Measurements from ENCODE around the gene UBE2N.

The UBE2N gene

GRCh38 chr12:93425736-93426411 lies 15.9 kb downstream of the UBE2N start:
- Mint-ChIP-seq H3K36me3 (ENCODE audit: low read depth) (no peaks in the 10 kb centered on the region), H3K4me1 (peaks cover 63% of the 10 kb centered on the region), H3K4me3 (peak overlapping the region in 1 of 3 experiments; percentile 31), H3K9me3 (no peaks in the 10 kb centered on the region), H3K27me3 (ENCODE audit: low read depth) (no peaks in the 10 kb centered on the region), H3K27ac (peak overlapping the region; percentile 64 to 91 (median 77))
- TF ChIP-seq CTCF (IDR thresholded peaks at IDR 0.05; ENCODE audit: unreplicated experiment in 3 of 3) = no peak

DNA sequence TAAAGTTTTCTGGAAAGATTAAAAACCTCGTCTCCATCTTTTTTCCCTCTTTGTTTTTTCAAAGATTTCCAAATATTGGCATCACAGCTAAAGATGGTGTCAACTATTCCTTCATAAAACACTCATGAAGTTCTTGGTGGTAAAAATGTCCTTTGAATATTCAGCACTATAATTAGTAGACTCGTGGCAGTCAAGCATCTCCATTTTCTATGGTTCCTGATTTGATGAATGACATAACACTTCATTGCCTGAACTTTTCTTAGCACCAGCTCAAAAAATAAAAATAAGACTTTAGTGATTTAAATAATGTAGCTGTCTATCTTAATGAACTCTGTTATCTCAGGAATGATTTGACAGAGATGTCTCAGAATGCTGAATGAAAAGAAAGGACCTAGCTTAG lies 19.7 kb downstream of the UBE2N start:
- no peaks in the 10 kb centered on the region for H3K27me3 Mint-ChIP-seq (ENCODE audit: low read depth)
- H3K4me1 Mint-ChIP-seq = peaks cover 50% of the 10 kb centered on the region
- no peak overlapping the region for H3K27ac Mint-ChIP-seq

DNA sequence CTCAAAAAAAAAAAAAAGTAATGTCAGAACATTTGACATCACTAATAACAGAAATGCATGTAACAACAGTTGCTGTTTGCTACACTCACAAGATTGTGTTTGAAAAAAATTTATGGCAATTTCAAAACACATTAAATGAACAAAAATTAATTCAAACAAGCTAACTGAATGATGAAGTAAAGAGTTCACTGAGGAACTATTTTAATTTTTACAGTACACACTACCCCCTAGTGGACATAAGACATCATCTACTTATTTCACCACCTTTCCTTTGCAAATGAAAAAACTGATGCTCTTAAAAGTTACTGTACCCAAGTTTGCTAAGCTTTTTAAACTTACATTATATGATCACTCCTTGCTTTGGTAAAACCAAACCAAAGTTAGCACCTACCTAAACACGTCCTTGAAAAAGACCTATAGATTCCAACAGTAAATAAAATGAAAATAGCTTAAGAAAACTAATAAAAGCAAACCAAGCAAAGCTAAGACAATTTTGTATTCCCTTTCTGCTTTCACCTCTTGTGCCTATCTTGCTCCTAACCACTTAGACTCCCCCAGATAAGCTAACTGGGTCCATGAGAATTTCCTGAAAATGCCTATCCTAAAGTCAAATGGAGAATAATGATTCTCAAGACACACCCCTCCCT lies 22.2 kb downstream of the UBE2N start:
- peak; percentile 52 to 75 (median 56) for TF ChIP-seq CTCF (IDR thresholded peaks at IDR 0.05; ENCODE audit: unreplicated experiment in 3 of 3)

More for the DNA sequence above, 19.7 kb downstream of the UBE2N start:
- Mint-ChIP-seq H3K9me3 (no peaks in the 10 kb centered on the region), H3K36me3 (ENCODE audit: low read depth) (no peaks in the 10 kb centered on the region), H3K4me3 (no peak overlapping the region)
- TF ChIP-seq CTCF (IDR thresholded peaks at IDR 0.05; ENCODE audit: unreplicated experiment in 3 of 3) = no peak

GRCh38 chr12:93417967-93418480 lies 23.7 kb downstream of the UBE2N start:
- Mint-ChIP-seq H3K36me3 (ENCODE audit: low read depth) (peaks cover 5% of the 10 kb centered on the region), H3K9me3 (no peaks in the 10 kb centered on the region), H3K4me3 (no peak overlapping the region), H3K4me1 (peaks cover 38% of the 10 kb centered on the region), H3K27me3 (ENCODE audit: low read depth) (no peaks in the 10 kb centered on the region), H3K27ac (no peak overlapping the region)
- TF ChIP-seq CTCF (IDR thresholded peaks at IDR 0.05; ENCODE audit: unreplicated experiment in 3 of 3) = no peak

More for the DNA sequence above, 22.2 kb downstream of the UBE2N start:
- Mint-ChIP-seq H3K36me3 (ENCODE audit: low read depth) (peaks cover 2% of the 10 kb centered on the region), H3K27ac (no peak overlapping the region), H3K27me3 (ENCODE audit: low read depth) (no peaks in the 10 kb centered on the region), H3K4me1 (peaks cover 41% of the 10 kb centered on the region), H3K4me3 (no peak overlapping the region), H3K9me3 (no peaks in the 10 kb centered on the region)

GRCh38 chr12:93415723-93416464 lies 25.9 kb downstream of the UBE2N start:
- no peaks in the 10 kb centered on the region for H3K9me3 Mint-ChIP-seq
- no peak for TF ChIP-seq CTCF (IDR thresholded peaks at IDR 0.05; ENCODE audit: unreplicated experiment in 3 of 3)
- H3K36me3 Mint-ChIP-seq (ENCODE audit: low read depth) = peaks cover 14% of the 10 kb centered on the region
- H3K27me3 Mint-ChIP-seq (ENCODE audit: low read depth) = no peaks in the 10 kb centered on the region
- H3K27ac Mint-ChIP-seq = peak overlapping the region; percentile 15 to 56 (median 24)
- peaks cover 39% of the 10 kb centered on the region for H3K4me1 Mint-ChIP-seq
- no peak overlapping the region for H3K4me3 Mint-ChIP-seq
